ENCODE measurements around the gene BMP8B.
A peak's percentile ranks its signal among the peaks of the same experiment; 100 is the strongest.

BMP8B gene

GRCh38 chr1:39755965-39756659 is 32.6 kb downstream of the BMP8B start:
- Histone ChIP-seq H3K9me3 (ENCODE audit: control insufficient read depth in 2 of 2, low read length in 2 of 2) (no peaks in the 10 kb centered on the region), H3K27me3 (ENCODE audit: control insufficient read depth in 1 of 2, insufficient read depth in 2 of 2, low read length in 2 of 2) (no peaks in the 10 kb centered on the region), H3K9ac (ENCODE audit: low read length in 2 of 2) (no peak overlapping the region), H3K36me3 (ENCODE audit: control insufficient read depth in 2 of 2, insufficient read depth in 2 of 2, low read length in 2 of 2) (peaks cover 49 to 63% of the 10 kb centered on the region in 2 donors), H3K27ac (ENCODE audit: low read length) (no peak overlapping the region), H3K4me3 (ENCODE audit: low read length in 2 of 2) (no peak overlapping the region), H3K4me1 (ENCODE audit: control insufficient read depth, insufficient read depth, low read length) (no peaks in the 10 kb centered on the region)

GRCh38 chr1:39754906-39755504 is 33.7 kb downstream of the BMP8B start:
- H3K27me3 ChIP-seq (ENCODE audit: control insufficient read depth in 1 of 2, insufficient read depth in 2 of 2, low read length in 2 of 2): no peaks in the 10 kb centered on the region
- no peak overlapping the region for H3K4me3 ChIP-seq (ENCODE audit: low read length in 2 of 2)
- H3K9me3 ChIP-seq (ENCODE audit: control insufficient read depth in 2 of 2, low read length in 2 of 2): no peaks in the 10 kb centered on the region
- no peaks in the 10 kb centered on the region for H3K4me1 ChIP-seq (ENCODE audit: control insufficient read depth, insufficient read depth, low read length)
- H3K27ac ChIP-seq (ENCODE audit: low read length): no peak overlapping the region
- H3K9ac ChIP-seq (ENCODE audit: low read length in 2 of 2): no peak overlapping the region
- peaks cover 60 to 70% of the 10 kb centered on the region in 2 donors for H3K36me3 ChIP-seq (ENCODE audit: control insufficient read depth in 2 of 2, insufficient read depth in 2 of 2, low read length in 2 of 2)

- Histone ChIP-seq H3K9me3 (ENCODE audit: control insufficient read depth in 2 of 2, low read length in 2 of 2) (no peaks in the 10 kb centered on the region), H3K4me3 (ENCODE audit: low read length in 2 of 2) (no peak overlapping the region), H3K9ac (ENCODE audit: low read length in 2 of 2) (no peak overlapping the region), H3K36me3 (ENCODE audit: control insufficient read depth in 2 of 2, insufficient read depth in 2 of 2, low read length in 2 of 2) (peaks cover 66 to 73% of the 10 kb centered on the region in 2 donors), H3K27ac (ENCODE audit: low read length) (no peak overlapping the region), H3K4me1 (ENCODE audit: control insufficient read depth, insufficient read depth, low read length) (no peaks in the 10 kb centered on the region), H3K27me3 (ENCODE audit: control insufficient read depth in 1 of 2, insufficient read depth in 2 of 2, low read length in 2 of 2) (no peaks in the 10 kb centered on the region)
These were observed 34.6 kb downstream of the BMP8B start for GRCh38 chr1:39754026-39754570.

- Histone ChIP-seq H3K36me3 (ENCODE audit: control insufficient read depth in 2 of 2, insufficient read depth in 2 of 2, low read length in 2 of 2) (peaks cover 70 to 77% of the 10 kb centered on the region in 2 donors), H3K27ac (ENCODE audit: low read length) (no peak overlapping the region), H3K9ac (ENCODE audit: low read length in 2 of 2) (no peak overlapping the region), H3K4me3 (ENCODE audit: low read length in 2 of 2) (no peak overlapping the region), H3K4me1 (ENCODE audit: control insufficient read depth, insufficient read depth, low read length) (no peaks in the 10 kb centered on the region), H3K27me3 (ENCODE audit: control insufficient read depth in 1 of 2, insufficient read depth in 2 of 2, low read length in 2 of 2) (no peaks in the 10 kb centered on the region), H3K9me3 (ENCODE audit: control insufficient read depth in 2 of 2, low read length in 2 of 2) (no peaks in the 10 kb centered on the region)
These were observed 35.3 kb downstream of the BMP8B start for GRCh38 chr1:39753132-39754025.

- no peaks in the 10 kb centered on the region for H3K27me3 ChIP-seq (ENCODE audit: control insufficient read depth in 1 of 2, insufficient read depth in 2 of 2, low read length in 2 of 2)
- no peaks in the 10 kb centered on the region for H3K4me1 ChIP-seq (ENCODE audit: control insufficient read depth, insufficient read depth, low read length)
- H3K9ac ChIP-seq (ENCODE audit: low read length in 2 of 2): no peak overlapping the region
- H3K9me3 ChIP-seq (ENCODE audit: control insufficient read depth in 2 of 2, low read length in 2 of 2): no peaks in the 10 kb centered on the region
- no peak overlapping the region for H3K27ac ChIP-seq (ENCODE audit: low read length)
- peaks cover 68 to 77% of the 10 kb centered on the region in 2 donors for H3K36me3 ChIP-seq (ENCODE audit: control insufficient read depth in 2 of 2, insufficient read depth in 2 of 2, low read length in 2 of 2)
- H3K4me3 ChIP-seq (ENCODE audit: low read length in 2 of 2): no peak overlapping the region
These were observed 36.0 kb downstream of the BMP8B start for GRCh38 chr1:39752703-39753102.

- H3K9me3 ChIP-seq (ENCODE audit: control insufficient read depth in 2 of 2, low read length in 2 of 2): no peaks in the 10 kb centered on the region
- no peak overlapping the region for H3K9ac ChIP-seq (ENCODE audit: low read length in 2 of 2)
- H3K36me3 ChIP-seq (ENCODE audit: control insufficient read depth in 2 of 2, insufficient read depth in 2 of 2, low read length in 2 of 2): peaks cover 69 to 76% of the 10 kb centered on the region in 2 donors
- no peaks in the 10 kb centered on the region for H3K27me3 ChIP-seq (ENCODE audit: control insufficient read depth in 1 of 2, insufficient read depth in 2 of 2, low read length in 2 of 2)
- no peak overlapping the region for H3K4me3 ChIP-seq (ENCODE audit: low read length in 2 of 2)
- H3K4me1 ChIP-seq (ENCODE audit: control insufficient read depth, insufficient read depth, low read length): no peaks in the 10 kb centered on the region
- H3K27ac ChIP-seq (ENCODE audit: low read length): no peak overlapping the region
These were observed 37.1 kb downstream of the BMP8B start for GRCh38 chr1:39751595-39751994.

- no peaks in the 10 kb centered on the region for H3K4me1 ChIP-seq (ENCODE audit: control insufficient read depth, insufficient read depth, low read length)
- peaks cover 63 to 71% of the 10 kb centered on the region in 2 donors for H3K36me3 ChIP-seq (ENCODE audit: control insufficient read depth in 2 of 2, insufficient read depth in 2 of 2, low read length in 2 of 2)
- no peaks in the 10 kb centered on the region for H3K27me3 ChIP-seq (ENCODE audit: control insufficient read depth in 1 of 2, insufficient read depth in 2 of 2, low read length in 2 of 2)
- no peak overlapping the region for H3K27ac ChIP-seq (ENCODE audit: low read length)
- H3K9me3 ChIP-seq (ENCODE audit: control insufficient read depth in 2 of 2, low read length in 2 of 2): no peaks in the 10 kb centered on the region
- H3K4me3 ChIP-seq (ENCODE audit: low read length in 2 of 2): no peak overlapping the region
- H3K9ac ChIP-seq (ENCODE audit: low read length in 2 of 2): no peak overlapping the region
These were observed 43.5 kb downstream of the BMP8B start for GRCh38 chr1:39745016-39745670.

GRCh38 chr1:39738622-39739366 is 49.9 kb downstream of the BMP8B start, which contains the start of gene PPIE:
TSS of gene PPIE (plus strand) at chr1:39738882. CDS start at chr1:39738901, 19 bp downstream.
- Histone ChIP-seq H3K4me3 (ENCODE audit: low read length in 2 of 2) (peak within 1 kb of the TSS; percentile 97 to 98), H3K9ac (ENCODE audit: low read length in 2 of 2) (peak within 1 kb of the TSS; percentile 92 to 96), H3K27me3 (ENCODE audit: control insufficient read depth in 1 of 2, insufficient read depth in 2 of 2, low read length in 2 of 2) (no peaks in the 10 kb centered on the region), H3K36me3 (ENCODE audit: control insufficient read depth in 2 of 2, insufficient read depth in 2 of 2, low read length in 2 of 2) (peaks cover 23% of the 10 kb centered on the region in 2 donors), H3K4me1 (ENCODE audit: control insufficient read depth, insufficient read depth, low read length) (peaks cover 16% of the 10 kb centered on the region), H3K27ac (ENCODE audit: low read length) (peak within 1 kb of the TSS; percentile 53), H3K9me3 (ENCODE audit: control insufficient read depth in 2 of 2, low read length in 2 of 2) (no peaks in the 10 kb centered on the region)

- Histone ChIP-seq H3K27ac (ENCODE audit: low read length) (no peak overlapping the region), H3K4me3 (ENCODE audit: low read length in 2 of 2) (no peak overlapping the region), H3K4me1 (ENCODE audit: control insufficient read depth, insufficient read depth, low read length) (peaks cover 26% of the 10 kb centered on the region), H3K9ac (ENCODE audit: low read length in 2 of 2) (no peak overlapping the region), H3K36me3 (ENCODE audit: control insufficient read depth in 2 of 2, insufficient read depth in 2 of 2, low read length in 2 of 2) (peaks cover 11 to 12% of the 10 kb centered on the region in 2 donors), H3K9me3 (ENCODE audit: control insufficient read depth in 2 of 2, low read length in 2 of 2) (no peaks in the 10 kb centered on the region), H3K27me3 (ENCODE audit: control insufficient read depth in 1 of 2, insufficient read depth in 2 of 2, low read length in 2 of 2) (no peaks in the 10 kb centered on the region)
These were observed 51.0 kb downstream of the BMP8B start for GRCh38 chr1:39737546-39738169.
